Renal cortical epithelial cell (primary cell): ENCODE data around the gene SYT5. TPM values are rescaled to one million over a fixed set of nuclear protein-coding genes. Genes with fewer than 3 reads are reported as not detected.
"Not testable (repeated sequence)": the region's sequence is repeated elsewhere in the genome, so short reads cannot be mapped to it uniquely, and the experiment has no call there.

Experiments
- DNase-seq: peaks from one replicate; pipeline ENCODE4 v3.0.0-alpha.2; 2011; ENCODE audit warnings: low read depth
- total RNA-seq: library from RNA; depleted of rRNA; stranded (reverse); fragments of >200 nt; gene quantifications from 2 replicates; pipeline ENCODE4 v1.2.3, GENCODE V29; 2014

The SYT5 gene
- total RNA-seq, 1 donor from 2014 or later, result not detected

DNA sequence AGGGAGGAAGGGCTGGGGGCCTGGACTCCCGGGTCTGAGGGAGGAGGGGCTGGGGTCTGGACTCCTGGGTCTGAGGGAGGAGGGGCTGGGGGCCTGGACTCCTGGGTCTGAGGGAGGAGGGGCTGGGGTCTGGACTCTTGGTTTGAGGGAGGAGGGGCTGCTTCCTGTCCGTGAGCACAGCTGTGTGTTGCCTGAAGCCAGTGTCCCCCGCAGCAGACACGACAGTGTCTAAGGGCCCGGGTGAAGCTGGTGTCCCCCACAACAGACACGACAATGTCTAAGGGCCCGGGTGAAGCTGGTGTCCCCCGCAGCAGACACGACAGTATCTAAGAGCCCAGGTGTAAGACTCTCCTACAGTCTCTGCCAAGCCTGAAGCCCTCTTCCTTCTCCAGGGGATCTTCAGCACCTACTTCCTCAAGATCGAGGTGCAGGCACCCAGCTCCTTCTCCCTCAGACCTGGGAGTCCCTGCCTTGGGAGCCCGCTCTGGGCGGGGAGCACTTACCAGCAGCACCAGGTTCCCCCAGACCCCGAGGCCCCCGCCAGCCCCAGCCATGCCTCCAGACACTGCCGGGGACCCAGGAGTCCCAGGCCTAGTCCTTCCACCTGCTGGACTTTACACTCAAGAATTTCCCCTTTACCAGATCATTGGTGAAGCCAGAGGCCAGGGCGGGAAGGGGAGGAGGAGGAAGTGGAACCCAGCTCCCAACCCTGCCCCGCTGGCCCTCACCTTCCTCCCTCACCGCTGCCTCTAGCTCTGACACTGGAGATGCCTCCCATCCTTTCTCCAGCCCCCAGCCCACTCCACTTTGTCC lies 29.0 kb upstream of the SYT5 start, which contains the start of gene PTPRH:
Gene PTPRH, minus strand, starts transcription at position 622 of the 813 bp plus-strand sequence. Its CDS starts 68 bp downstream, at position 554.
- DNase-seq, result no peak

GRCh38 chr19:55206664-55207500 lies 26.8 kb upstream of the SYT5 start:
- peak; percentile 77 for DNase-seq

GRCh38 chr19:55202199-55202598 lies 22.1 kb upstream of the SYT5 start:
- DNase-seq, result not testable (repeated sequence)

DNA sequence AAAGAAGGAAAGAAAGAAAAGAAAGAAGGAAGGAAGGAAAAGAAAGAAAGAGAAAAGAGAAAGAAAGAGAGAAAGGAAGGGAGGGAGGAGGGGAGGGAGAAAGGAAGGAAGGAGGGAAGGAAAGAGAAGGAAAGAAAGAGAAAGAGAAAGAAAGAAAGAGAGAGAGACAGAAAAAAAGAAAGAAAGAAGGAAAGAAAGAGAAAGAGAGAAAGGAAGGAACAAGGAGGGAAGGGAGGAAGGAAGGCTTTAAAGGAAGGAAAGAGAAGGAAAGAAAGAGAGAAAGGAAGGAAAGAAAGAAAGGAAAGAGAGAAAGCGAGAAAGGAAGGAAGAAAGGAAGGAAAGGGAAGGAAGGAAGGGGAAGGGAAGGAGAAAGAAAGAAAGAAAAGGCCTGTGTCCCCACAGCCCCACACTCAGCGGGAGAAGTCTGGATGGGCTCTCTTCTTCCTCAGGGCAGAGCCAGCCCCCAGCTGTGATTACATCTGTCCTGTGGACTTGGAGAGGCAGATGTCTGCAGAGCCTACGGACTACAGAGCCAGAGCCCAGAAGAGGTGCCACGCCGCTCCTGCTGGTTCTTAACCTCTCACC lies 19.6 kb upstream of the SYT5 start:
- no peak for DNase-seq

GRCh38 chr19:55198651-55199050 lies 18.6 kb upstream of the SYT5 start:
- DNase-seq, result no peak

DNA sequence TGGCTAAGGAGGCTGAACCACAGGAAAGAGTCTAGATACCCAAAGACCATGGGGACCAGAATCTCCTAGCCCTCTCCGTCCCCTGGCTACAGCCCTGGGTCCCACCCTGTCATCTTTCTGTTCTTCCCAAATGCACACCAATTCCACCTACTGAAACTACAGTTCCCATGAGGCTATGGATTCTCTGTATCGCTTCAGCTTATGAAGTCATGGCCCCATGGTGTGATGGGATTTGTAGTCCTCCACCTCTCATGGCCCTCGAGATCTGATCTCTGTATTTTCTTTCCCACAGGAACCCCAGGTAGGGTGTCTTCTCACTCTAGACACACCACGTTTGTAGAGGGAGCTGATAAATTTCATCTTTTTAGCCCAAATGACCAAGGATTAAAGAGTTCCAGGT lies 17.4 kb upstream of the SYT5 start:
- no peak for DNase-seq

DNA sequence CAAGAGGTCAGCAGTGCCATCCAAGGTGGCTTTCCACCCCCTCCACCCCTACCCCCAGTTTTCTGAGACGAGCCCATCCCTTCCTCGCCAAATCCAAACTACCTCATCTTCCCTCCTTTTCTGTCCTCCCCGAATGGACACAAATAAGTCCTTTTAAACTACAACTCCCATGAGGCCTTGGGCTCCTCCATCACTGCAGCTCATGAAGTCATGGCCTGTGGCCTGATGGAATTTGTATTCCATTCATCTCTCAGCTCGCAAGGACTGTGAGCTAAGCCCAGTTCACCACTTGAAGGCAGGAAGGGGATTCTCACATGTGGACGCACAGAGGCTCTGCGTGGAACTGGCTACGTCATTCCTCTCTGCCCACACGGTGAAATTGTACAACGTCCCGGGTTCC lies 16.7 kb upstream of the SYT5 start:
- DNase-seq, result no peak

DNA sequence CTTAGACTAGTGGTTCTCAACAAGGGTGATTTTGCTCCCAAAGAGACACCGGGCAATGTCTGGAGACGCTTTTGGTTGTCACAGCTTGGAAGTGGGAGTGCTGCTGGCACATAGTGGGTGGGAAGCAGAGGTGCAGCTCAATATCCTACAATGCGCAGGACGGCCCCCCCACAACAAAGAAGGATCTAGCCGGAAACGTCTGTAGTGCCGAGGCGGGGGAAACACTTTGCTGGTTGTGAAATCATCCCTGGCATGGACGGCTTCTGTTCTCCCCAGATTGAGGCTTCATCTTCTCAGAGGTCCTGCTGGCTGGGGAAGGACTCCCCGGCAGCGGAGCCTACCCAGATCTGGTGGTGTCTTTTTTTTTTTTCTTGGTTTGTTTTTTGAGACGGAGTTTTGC lies 13.4 kb upstream of the SYT5 start:
- no peak for DNase-seq

- peak; percentile 74 for DNase-seq
These were observed 9.3 kb upstream of the SYT5 start for GRCh38 chr19:55189403-55189835.

DNA sequence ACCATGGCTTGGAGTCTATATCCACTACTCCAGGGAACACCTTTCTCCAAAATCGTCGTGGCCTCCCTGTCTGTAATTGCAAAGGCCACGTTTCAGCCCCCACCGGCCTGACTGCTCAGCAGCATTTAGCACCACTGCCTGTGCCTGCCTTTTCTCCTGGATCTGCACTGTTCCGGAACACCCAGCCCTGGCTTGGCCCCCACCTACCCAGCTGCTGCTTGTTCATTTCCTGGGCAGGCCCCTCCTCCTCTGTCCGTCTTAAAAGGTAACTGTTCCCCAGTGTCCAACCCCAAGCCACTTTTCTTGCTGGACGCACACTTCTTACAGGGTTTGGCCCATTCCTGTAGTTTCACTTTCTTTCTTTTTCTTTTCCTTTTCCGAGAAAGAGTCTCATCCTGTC lies 8.5 kb upstream of the SYT5 start:
- DNase-seq, result peak; percentile 17

- no peak for DNase-seq
These were observed 6.0 kb upstream of the SYT5 start for GRCh38 chr19:55186080-55186479.

DNA sequence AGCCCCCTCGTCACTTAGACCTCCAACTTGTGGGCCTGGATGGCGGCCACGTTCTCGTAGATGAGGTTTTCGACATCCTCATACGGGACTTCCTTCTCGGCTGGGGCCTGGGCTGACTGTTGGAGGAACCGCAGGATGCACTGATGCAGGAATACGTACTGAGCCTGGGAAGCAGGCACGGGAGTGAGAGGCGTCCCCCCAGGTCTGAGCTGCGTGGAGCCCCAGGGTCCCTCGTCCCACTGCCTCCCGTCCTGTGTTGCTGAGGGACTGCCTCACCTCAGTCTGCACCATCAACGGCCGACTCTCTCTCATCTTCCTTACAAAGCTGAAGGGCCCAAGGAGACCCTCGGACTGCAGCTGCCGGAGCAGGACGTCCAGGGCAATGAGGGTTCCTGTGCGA lies 1.7 kb upstream of the SYT5 start:
- DNase-seq, result no peak

GRCh38 chr19:55178781-55179599 lies 1.1 kb downstream of the SYT5 start:
- peak; percentile 59 for DNase-seq

GRCh38 chr19:55176076-55176475 lies 4.0 kb downstream of the SYT5 start:
- no peak for DNase-seq

GRCh38 chr19:55175117-55175867 lies 4.8 kb downstream of the SYT5 start:
- DNase-seq, result no peak

GRCh38 chr19:55174425-55175116 lies 5.5 kb downstream of the SYT5 start:
- DNase-seq, result no peak

DNA sequence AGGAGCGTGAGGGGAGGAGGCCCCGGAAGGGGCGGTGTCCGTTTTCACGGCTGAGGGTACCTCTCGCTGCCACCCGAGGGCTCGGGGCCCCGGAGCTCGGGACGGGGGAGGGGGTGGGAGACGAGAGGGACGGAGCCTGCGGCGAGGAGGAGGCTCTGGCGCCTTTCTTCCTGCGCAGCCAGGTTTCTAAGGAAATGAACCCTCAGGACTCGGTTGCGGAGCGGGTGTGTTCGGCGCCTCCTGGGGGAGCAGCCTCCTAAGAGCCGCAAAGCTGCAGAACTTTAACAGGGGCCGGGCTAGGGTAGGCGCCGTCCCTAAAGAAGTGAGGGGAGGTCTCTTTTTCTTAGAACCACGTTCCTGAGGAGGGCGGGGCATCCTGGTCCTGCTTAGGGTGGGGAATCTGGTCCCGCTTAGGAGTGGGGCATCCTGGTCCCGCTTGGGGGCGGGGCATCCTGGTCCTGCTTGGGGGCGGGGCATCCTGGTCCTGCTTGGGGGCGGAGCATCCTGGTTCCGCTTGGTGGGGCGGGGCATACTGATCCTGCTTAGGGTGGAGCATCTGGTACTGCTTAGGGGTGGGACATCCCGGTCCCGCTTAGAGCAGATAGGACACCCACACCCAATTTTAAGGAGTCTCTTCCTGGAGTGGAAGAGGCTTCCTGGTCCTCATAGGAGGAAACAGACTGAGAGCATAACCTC lies 6.2 kb downstream of the SYT5 start:
- peak; percentile 16 for DNase-seq

GRCh38 chr19:55173186-55173713 lies 6.8 kb downstream of the SYT5 start:
- no peak for DNase-seq

DNA sequence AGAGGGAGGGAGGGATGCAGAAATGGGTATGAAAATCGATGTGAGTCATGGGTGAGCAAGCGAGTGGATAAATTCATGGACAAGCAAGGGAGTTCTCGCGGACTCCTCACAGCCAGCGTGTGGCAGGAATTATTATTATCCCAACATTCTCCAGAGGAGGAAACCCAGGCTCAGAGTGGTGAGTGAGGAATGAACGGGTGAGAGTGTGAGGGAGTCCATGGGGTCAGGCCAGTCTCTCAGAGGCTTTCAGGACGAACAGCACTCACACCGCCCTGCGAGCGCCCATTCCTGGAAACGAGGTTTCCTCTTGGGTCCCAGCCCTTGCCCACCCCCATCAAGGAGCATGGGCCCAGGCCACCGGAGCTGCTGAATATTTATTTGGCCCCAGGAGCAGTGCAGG lies 7.3 kb downstream of the SYT5 start:
- DNase-seq, result peak; percentile 29
